ENCODE results near the gene SNX20.

Gene SNX20

DNA sequence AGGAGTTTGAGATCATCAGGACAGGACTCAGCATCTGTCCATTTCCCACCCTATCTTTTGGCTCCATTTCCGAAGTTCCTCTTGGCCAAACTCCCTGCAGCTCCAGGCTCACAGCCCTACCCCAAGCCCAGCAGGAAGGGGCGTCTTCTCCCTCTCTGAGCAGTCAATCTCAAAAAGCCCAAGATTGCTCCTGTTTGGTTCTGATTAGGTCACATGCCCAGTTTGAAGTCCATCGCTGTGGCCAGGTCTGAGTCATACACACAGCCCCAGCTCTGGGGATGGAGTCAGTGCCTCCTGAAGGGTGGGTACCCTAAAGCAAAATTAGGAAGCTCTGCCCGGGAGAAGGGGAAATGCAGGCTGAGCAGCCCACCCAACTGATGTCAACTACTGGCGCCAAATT, 23.9 kb downstream of the SNX20 start:
- DNase-seq (ENCODE audit: low spot score): no peak

DNA sequence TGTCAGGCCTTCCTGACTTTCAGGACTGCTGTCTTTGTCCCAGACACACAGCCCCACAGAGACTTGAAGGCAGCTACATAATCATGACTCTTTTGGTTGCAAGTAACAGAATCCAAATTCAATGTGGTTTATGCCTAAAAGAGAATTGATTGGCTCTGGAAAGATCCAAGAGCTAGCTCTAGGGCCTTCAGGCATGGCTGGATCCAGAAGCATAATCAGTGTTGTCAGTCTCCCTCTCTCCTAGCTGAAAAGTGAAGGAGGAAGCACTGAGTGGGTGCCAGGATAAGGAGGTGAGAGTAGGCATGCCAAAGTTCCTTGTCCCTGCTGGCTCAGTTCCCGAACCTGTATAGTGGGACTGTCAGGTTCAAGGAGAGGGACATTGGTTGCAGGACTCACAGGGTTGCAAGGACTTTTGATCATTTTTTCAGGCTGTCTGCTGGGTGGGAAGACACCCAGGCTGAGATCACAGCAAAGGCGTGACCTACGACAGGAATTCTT, 25.5 kb downstream of the SNX20 start:
- DNase-seq (ENCODE audit: low spot score): no peak

DNA sequence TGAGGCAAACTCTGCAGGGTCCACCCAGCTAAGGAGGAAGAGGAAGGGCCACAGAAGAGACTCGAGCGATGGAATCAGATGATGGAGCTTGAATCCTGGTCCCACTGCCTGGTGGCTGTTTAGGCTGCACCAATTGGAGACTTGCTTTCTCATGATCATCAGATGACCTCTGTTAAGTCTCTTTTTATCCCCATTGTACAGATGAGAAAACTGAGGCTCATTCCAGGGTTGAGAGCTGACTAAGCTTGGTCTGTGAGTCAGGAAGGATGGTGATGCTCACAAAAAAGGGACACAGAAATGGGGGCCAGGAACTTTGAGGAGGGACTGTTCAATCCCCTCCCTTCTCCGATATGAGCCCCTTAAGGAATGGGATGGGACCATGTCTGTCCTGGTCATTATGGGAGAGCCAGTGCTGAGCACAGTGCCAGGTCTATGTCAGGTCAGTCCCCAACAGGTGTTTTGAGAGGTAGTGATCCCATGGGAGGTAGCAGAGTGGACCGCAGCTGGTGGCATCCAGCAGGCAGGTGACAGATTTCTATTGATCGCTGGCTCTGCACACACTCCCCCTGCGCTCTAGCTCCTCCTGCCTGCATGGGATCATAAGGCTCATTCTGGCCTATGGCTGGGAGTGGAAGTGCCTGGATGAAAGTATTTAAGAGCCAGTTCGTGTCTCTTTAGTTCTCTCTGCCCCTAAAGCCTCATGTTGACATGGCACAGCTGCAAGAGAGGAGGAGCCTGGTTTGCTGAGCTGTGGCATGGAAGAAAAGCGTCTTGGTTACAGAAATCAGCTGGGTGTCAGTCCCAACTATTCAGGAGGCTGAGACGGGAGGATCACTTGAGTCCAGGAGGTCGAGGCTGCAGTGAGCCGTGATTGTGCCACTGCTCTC, 27.2 kb downstream of the SNX20 start:
- DNase-seq (ENCODE audit: low spot score): no peak

DNA sequence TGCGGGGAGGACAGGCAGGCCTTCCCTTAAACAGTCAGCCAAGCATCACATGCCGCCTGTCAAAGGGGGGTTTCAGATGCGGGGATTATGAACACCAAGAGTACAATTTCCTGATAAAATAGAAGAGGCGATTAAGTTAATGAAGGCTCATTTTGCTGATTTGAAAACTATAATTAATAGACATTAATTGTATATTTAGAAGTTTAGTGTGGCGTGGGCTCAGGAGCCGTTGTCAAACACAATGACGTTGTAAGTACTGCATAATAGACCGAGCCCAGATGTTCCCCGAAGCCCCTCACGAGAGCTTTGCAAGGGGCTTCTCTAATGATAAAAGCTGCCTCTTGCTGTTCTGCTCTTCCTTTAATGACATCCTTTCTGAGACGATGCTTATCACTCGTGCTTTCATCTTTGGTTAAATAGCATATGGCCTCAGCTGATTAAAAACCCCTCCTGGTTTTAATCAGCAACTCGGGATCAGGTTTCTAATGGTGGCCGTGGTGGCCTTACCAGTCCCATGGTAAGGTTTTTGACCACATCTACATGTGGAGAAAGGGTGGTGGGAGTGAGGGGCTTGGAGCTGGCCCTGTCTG, 28.2 kb downstream of the SNX20 start:
- no peak for DNase-seq (ENCODE audit: low spot score)

DNA sequence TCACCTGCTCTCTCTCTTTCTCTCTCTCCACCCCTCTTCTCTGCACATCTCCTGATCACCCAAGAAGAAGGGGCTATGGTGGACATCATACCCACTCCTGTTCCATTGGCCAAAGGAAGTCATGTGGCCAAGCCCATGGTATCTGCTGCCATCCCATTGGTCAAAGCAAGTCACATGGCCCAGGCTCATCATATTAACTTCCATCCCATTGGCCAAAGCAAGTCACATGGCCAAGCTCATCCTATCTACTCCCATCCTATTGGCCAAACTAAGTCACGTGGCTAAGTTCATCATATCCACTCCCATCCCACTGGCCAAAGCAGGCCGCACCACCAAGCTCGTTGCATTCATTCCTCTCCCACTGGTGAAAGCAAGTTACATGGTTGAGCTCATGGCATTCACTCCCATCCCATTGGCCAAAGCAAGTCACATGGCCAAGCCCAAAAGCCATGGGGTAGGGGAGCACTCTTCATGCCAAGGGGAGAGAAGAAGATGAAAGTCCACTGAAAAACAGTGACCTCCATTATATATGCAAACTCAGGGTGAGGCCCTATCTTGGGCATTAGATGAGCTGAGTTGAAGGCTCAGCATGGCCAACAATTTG, 29.2 kb downstream of the SNX20 start:
- DNase-seq (ENCODE audit: low spot score): no peak

DNA sequence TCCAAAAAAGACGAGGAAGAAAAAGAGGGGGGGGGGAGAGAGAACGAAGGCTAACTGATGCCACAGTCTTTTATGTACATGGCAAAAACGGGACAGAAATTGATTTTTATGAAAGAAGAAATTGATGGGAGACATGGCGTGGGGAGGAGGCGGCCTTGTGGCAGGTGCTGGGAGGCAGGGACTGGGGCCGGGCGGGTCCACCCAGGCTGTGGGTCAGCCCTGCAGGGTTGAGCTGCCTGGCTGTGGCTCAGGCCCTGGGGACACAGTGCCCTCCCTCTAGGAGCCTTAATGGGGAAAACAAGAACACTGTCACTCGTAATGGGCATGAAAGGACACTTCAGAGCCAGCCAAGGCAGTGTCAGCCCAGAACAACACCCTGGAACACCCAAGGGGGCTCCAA, 34.8 kb downstream of the SNX20 start:
- no peak for DNase-seq (ENCODE audit: low spot score)

DNA sequence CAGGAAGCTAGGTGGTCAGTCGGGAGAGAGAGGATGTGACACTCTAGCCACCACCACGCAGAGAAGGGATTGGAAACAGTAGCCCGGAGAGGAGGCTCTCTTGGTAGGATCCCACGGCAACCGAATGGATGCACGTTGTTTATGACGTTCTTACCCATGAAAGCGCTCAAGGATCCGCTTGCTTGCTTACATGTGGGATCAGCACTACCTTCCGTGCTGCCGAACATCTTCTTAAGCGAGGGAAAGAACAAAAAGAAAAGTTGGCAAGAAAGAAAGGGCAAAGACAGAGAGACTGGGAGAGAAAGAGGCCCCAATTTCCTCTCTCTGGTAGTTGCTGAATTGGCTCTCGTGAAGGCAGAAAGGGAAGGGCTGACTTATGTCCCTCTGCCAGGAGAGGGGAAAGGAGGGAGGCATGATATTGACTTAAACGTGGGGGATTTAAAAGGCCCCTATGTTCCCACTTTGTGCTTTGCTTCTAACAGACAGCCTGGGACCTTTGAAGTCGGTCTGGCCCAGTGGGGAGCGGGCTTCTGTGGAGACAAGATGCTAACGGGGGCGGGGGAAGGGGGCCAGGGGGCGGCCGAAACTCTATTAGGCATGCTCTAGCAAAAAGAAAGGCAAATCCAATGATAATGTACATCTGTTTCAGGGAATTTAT, 35.4 kb downstream of the SNX20 start:
- DNase-seq (ENCODE audit: low spot score): no peak

DNA sequence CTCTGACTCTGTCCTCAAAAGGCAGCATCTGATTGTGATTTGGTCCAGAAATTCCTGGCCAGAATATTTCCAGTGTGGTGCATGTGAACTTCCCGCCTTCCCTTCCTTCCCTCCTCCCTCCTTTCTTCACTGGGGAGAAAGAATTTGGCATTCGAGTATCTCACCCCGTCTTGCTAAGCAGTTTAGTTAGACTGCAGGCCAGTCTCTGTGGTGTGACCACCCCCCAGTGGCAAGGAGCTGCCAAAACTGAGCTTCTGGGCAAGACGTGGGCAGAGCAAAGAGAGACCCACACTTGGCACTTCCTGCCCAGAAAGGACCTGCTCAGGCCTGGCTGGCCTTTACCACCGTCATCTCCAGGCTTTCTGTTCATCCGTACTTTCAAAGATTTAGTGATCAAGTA, 36.4 kb downstream of the SNX20 start:
- DNase-seq (ENCODE audit: low spot score): peak; percentile 71

DNA sequence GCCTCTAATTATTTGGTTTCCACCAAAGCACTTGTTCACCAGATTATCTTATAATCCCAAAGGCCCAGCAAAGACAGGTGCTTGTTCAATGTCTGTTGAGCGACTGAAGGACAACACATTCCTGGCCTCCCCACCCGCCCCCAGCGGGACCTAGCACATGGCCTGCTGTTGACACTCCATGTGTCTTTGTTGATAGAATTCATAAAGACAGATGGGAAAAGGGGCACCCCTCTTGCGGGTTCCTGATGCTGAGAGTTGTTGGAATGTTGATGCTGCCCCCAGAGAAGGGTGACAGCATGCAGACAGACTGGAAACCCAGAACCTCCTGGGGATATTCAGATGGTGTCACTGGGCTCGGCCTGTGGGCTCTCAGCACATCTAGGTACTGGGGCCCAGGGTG, 36.9 kb downstream of the SNX20 start:
- DNase-seq (ENCODE audit: low spot score): no peak

DNA sequence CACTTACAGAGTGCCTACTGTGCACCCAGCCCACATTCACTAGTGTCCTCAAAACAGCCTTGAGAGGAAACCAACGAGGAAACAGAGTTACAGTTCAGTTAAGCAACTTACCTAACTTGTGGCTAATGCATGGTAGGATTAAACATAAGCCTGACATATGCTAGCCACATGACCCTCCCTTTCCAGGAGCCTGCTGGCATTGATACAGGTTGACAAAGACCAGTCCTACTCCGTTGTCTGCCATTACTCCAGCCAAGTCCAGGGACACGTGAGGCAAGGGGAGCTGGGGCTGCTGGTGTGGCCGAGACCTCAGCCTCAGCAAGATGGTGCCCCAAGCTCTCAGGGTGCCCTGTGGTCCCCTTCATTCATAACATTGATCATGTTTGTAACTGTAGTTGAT, 37.9 kb downstream of the SNX20 start:
- DNase-seq (ENCODE audit: low spot score): no peak

DNA sequence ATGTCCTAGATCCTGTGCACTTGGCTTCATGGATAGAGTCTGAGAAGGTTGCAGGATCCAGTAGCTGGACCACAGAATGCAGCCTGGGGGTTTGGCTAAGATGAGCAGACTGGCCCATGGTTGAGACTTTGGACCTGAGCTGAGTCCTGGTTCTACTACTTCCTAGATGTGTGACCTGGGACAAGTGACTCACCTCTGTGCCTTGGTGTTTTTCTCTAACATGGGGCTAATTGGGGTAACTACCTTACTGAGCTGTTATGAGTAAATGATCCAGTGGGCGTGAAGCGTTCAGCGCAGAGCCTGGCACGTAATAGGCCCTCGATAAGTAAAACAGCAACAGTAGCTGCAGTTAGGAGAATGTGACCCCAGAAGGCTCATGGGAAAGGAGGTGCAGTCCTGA, 38.8 kb downstream of the SNX20 start:
- DNase-seq (ENCODE audit: low spot score): no peak

DNA sequence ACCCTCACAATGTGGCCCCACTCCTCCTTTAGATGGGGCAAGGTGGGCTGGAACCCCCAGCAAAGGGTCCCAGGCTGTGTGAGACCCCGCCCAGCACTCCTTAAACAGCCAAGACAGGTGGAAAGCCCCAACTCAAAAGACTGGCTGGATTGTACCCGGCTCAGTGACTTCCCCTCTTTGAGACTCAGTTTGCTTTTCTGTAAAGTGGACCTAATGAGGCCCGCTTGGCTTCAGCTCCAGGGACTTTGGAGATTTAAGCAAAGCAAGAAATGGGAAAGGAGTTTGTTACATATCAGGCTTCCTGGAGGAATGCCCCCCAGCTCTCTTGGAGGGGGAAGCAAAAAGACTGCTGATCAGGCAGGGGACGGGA, 39.3 kb downstream of the SNX20 start:
- no peak for DNase-seq (ENCODE audit: low spot score)

DNA sequence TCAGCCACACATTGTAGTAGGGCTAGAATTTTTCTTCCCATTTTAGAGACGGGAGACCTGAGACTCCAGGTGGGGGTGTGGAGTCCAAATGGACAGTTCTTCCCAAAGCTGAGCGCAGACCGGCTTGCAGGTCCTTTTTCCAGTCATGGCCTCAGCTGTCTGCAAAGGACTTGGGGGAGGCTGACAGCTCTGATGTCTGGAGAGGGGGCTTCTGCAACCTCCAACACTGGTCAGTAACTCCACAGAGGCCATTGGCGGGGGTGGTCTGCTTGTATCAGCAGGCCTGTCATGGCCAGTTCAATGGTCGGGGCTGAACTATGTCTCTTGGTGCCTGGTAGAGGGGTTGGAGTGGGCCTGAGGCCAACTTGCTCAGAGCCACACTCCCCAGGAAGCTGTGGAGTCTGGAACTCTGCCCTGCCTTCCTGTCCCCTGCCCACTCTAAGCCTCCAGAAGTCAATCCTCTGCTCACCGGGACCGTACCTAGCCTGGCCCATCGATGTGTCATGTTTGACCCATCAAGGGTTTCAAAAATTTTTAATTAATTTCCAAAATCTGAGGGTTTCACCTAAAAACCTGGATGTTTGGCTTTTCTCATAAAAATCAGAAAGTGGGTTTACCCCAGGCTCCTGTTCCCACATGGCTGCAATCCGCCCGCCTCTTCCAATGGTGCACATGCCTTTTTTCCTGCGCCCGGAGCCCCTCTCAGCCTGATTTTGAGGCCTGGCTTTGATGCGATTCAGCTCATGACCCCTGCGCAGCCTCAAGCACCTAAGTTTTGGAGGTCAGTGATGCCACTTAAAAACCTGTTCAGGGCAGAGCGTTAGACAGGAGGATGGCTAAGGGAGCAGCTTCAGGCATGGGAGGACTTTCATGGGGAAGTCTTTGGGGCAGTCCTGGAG, 39.9 kb downstream of the SNX20 start:
- no peak for DNase-seq (ENCODE audit: low spot score)

DNA sequence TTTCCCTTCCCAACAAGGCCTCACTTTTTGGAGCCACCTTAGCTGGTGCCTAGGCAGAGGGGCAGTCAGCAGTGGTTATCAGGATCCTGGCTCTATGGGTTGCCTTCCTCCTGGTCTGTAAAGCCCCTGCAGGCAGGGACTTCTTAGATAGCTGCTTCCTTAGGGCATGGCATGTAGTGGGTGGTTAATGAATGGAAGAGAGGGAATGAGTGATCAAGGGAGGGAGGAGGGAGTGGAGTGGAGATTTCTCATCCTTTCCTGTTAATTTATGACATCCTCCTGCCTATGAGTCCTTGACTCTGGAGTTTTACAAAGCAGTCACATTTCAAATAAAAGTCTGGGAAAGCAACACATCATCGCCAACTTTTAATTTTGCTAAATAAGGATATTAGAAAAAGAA, 40.7 kb downstream of the SNX20 start:
- no peak for DNase-seq (ENCODE audit: low spot score)

DNA sequence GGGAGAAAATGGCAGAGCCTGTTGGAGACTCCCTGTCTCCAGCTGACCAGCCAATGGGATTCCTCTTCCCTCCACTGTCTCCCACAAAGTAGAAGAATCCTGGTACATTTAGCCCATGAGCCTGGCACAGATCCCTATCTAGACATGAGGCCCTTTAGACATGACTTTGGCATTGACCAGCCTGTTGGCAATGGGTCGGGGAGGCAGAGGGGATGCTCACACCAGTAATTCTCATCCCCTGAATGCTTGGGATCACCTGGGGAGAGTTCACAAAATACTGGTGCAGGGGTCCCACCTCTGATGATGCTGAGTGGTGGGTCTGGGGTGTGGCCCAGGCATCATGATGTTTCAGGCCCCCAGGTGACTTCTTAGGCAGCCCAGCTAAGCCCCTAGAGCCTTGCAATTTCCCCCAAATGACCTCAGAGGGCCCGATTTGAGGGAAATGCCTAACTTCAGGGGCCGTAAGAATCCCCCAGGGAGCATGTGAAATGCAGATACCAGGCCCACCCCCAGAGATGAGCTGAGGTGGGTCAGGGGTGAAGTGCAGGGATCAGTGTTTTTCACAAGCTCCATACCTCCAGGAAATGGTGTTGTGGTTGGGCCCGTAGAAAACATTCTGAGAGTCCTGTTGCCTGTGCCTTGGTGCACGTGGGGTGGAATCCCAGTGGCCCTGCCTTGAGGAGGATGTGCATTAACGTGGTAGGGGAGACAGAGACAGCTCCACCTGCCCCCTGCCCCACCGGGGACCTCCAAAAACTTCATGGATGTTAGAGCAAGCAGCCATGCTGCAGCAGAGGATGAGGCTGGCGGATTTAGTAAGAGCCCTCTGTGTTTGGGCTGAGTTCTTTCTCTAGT, 42.1 kb downstream of the SNX20 start:
- DNase-seq (ENCODE audit: low spot score): no peak

DNA sequence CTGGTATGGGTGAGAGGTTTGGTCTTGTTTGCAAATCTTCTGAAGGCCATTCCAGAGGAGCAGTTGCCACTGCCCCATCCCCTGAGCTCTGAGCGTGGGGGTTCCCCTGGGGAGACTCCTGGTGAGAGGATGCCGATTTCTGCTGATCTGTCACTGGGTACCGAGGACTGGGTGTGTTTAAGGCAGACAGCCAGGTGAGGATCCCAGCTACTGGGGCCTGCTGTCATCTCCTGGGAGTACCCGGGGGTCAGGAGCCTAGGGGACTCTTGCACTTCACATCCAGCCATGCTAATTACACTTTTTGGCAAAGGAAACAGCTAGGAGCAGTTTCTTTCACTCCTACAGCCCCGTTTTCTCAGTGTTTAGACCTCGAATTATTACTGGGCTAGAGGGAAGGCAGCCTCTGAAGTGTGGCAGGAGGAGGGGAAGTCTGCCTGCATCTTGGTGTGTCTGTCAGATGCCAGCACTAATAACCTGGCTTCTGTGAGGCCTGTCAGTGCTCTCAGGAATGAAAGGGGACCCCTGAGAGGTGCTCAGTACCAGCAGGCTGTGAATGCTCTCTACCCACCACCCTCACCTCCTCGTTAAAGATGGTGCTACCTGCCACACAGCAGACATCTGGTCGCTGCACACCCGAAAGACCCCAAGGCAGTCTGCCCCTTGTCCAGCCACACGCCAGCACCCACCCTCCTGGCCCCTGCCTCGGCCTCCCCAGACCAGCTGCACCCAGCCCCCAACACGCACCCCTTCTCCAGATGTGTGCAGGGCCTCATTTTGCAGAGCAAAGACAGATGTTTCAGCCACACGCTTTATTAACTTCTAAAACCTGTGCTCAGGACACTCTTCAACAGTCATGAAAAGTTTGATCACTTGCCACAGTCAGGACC, 43.2 kb downstream of the SNX20 start:
- no peak for DNase-seq (ENCODE audit: low spot score)

DNA sequence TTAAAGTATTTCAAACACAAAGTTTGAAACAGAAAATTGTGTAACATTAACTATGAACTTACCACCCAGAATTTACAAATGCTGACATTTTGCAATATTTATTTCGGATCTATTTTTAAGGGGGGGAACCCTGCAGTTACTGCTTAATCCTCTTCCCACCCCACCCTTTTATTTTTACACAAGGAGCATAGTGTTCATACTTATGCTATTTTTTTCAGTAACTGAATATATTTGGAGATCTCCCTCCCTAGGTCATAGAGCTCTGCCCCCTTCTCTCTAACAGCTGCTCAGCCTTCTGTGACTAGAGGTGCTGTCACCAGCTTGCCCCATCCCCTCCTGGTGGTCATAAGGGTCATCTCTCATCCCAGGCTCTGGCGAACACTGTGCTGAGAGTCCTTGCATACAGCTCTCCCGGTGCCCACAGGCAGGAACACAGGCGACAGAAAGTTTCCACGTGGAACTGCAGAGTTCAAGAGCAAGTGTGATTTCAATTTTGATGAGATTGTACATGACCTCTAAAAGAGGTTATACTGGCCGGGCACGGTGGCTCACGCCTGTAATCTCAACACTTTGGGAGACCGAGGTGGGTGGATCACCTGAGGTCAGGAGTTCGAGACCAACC, 44.2 kb downstream of the SNX20 start:
- no peak for DNase-seq (ENCODE audit: low spot score)

DNA sequence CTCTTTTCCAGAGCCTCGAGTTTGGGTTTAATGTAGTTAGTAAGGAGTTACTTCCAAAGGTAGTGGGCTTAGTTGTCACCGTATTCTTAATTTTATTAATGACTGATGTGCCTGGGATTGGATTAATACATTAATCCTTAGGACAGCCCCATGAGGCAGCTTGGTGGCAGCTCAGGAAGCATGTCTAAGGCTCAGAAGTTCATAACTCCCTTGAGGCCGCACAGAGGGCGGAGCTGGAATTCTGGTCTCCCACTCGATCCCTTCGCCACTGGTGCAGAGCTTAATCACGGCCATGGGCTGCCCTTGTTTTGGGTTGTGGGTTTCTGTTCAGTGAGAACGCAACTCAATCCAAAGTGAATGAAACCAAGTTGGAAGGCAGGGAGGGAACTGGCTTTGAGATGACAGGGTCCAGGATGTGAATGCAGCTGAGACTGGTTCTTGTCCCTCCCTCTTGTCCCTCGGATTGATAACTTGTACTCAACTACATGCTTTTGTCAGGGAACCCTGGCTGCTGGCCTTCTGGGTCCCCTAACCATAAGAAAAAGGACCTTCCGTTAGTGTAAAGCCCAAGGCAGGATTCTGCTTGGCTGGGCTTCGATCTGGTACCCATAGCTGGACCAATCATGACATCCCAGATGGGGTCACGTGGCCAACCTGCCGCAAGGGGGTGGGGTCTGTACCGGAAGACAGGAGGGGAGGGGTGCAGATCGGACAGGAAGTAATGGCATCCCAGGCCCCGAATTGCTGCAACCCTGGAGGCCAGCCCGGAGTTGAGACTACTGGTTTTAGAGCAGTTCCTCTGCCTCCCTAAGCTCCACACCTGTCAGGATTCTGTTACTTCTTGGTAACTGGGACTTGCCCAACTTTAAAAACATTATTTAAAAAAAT, 45.4 kb downstream of the SNX20 start:
- no peak for DNase-seq (ENCODE audit: low spot score)
